ENCODE measurements around the gene AOX1. TPM values are rescaled to one million over a fixed set of nuclear protein-coding genes. Genes with fewer than 3 reads are reported as not detected.

The AOX1 gene
- total RNA-seq, 1 experiment from 2014 or later, result 3.5 TPM

GRCh38 chr2:200577027-200577426 is 8.8 kb upstream of the AOX1 start:
- no peak overlapping the region for H3K27ac ChIP-seq (ENCODE audit: insufficient read length, low read depth, low read length)
- H3K4me2 ChIP-seq (ENCODE audit: insufficient read depth, insufficient read length, low read length), result no peak overlapping the region
- no peak overlapping the region for H4K8ac ChIP-seq (replicated peaks; ENCODE audit: insufficient read length, low read depth, low read length)
- H3K4me1 Mint-ChIP-seq, result no peaks in the 10 kb centered on the region
- H3K4ac ChIP-seq (ENCODE audit: low read depth, low read length), result no peak overlapping the region
- H2BK15ac ChIP-seq (ENCODE audit: low read depth, low read length), result no peak overlapping the region
- no peak for DNase-seq
- H3K27me3 Mint-ChIP-seq (ENCODE audit: low read depth), result no peaks in the 10 kb centered on the region
- H3K4me3 Mint-ChIP-seq, result no peak overlapping the region
- H3K14ac ChIP-seq (ENCODE audit: insufficient read depth, low read length), result no peak overlapping the region
- no CpG with 5 or more reads among the region's 3 CpGs for WGBS (ENCODE audit: extremely low coverage, insufficient read length, low lambda C conversion rate)
- no peak overlapping the region for H2BK20ac ChIP-seq (ENCODE audit: low read depth, low read length, poor library complexity, severe bottlenecking)
- H4K20me1 ChIP-seq (ENCODE audit: control insufficient read depth, insufficient read depth, insufficient read length), result no peaks in the 10 kb centered on the region
- H4K5ac ChIP-seq (ENCODE audit: insufficient read length, low read depth, low read length), result no peak overlapping the region
- H3K9me3 Mint-ChIP-seq, result no peaks in the 10 kb centered on the region
- no peak overlapping the region for H3K23ac ChIP-seq (ENCODE audit: insufficient read length, low read depth, low read length)
- H2BK12ac ChIP-seq (ENCODE audit: insufficient read length, low read depth, low read length), result no peak overlapping the region
- H3K79me2 ChIP-seq (ENCODE audit: insufficient read depth, low read length), result no peaks in the 10 kb centered on the region
- no peak; the same call in 2 of the 3 replicates for TF ChIP-seq CTCF (conservative IDR thresholded peaks at IDR 0.05)
- H3K27ac Mint-ChIP-seq, result no peak overlapping the region
- no peak overlapping the region for H2BK120ac ChIP-seq (ENCODE audit: low read depth, low read length, poor library complexity, severe bottlenecking)
- no peaks in the 10 kb centered on the region for H3K4me1 ChIP-seq (ENCODE audit: insufficient read depth, low read length)
- no peak overlapping the region for H3K18ac ChIP-seq (ENCODE audit: insufficient read length, low read depth, low read length)
- no peak overlapping the region for H2AFZ ChIP-seq (ENCODE audit: low read length)
- H3K56ac ChIP-seq (ENCODE audit: insufficient read length, low read depth, low read length), result no peak overlapping the region
- no peak overlapping the region for H3T11ph ChIP-seq (ENCODE audit: low read length)
- H3K27me3 ChIP-seq (ENCODE audit: insufficient read depth, low read length), result no peaks in the 10 kb centered on the region
- H2BK5ac ChIP-seq (ENCODE audit: insufficient read length, low read length), result no peak overlapping the region
- H3K36me3 Mint-ChIP-seq (ENCODE audit: insufficient read depth in 1 of 3, low read depth in 3 of 3), result peaks cover 2 to 11% (median 7%) of the 10 kb centered on the region in 3 experiments; a peak in 6 of 7 replicates
- H3K9me3 ChIP-seq (ENCODE audit: control insufficient read depth, low read depth, low read length), result no peaks in the 10 kb centered on the region
- H3K79me1 ChIP-seq (ENCODE audit: insufficient read depth, low read depth, low read length, poor library complexity, severe bottlenecking), result no peaks in the 10 kb centered on the region
- H2AK5ac ChIP-seq (ENCODE audit: insufficient read length, low read length), result no peak overlapping the region
- H3K23me2 ChIP-seq (ENCODE audit: insufficient read length, low read depth, low read length, poor library complexity, severe bottlenecking), result no peaks in the 10 kb centered on the region
- no peak overlapping the region for H4K91ac ChIP-seq (ENCODE audit: insufficient read length, low read depth, low read length)
- no peak overlapping the region for H3K9ac ChIP-seq (ENCODE audit: extremely low read depth, insufficient read length, low read length)

Data from H9 (cell line).